HEK293 (cell line): Measurements from ENCODE around the gene IL36B.

Source experiments
- CTCF ChIA-PET: fragments of 350-600 bp; formaldehyde crosslinking; extraction: SDS; loops from one replicate; lab custom pipeline; 2021; ENCODE audit warnings: antibody characterized with exemption; lab: Yijun Ruan, JAX
- POLR2A ChIA-PET: fragments of 300-600 bp; formaldehyde crosslinking; extraction: SDS; loops from one replicate; lab custom pipeline; 2020; ENCODE audit warnings: antibody characterized with exemption, inconsistent platforms; lab: Yijun Ruan, JAX
- H3K27ac ChIP-seq: fragments of 200-500 bp; sonication (Bioruptor generic); 2 replicates; pipeline ENCODE4 v1.5.1; 2014; ENCODE audit warnings: low read depth, low read length, control low read depth, inconsistent platforms; ENCODE audit errors: extremely low read depth
- H3K36me3 ChIP-seq, 2 experiments: fragments of 200-500 bp in 1 of 2; sonication (Bioruptor generic) in 1 of 2; 1 replicate in 1 of 2; 2 replicates in 1 of 2; pipeline ENCODE4 v1.5.1; 2014 to 2017; ENCODE audit warnings: inconsistent platforms in 2 of 2, low read length in 2 of 2; ENCODE audit not compliant: control insufficient read depth in 2 of 2, insufficient read depth in 1 of 2
- H3K4me1 ChIP-seq: fragments of 200-500 bp; sonication (Bioruptor generic); 2 replicates; pipeline ENCODE4 v1.5.1; 2014; ENCODE audit warnings: mild to moderate bottlenecking, low read length, inconsistent platforms; ENCODE audit not compliant: control insufficient read depth, insufficient read depth
- H3K4me3 ChIP-seq: 2 replicates; pipeline ENCODE4 v1.5.1; 2011; ENCODE audit warnings: low read depth, mild to moderate bottlenecking, control low read depth, low read length, moderate library complexity
- H3K9me3 ChIP-seq: fragments of 200-500 bp; sonication (Bioruptor generic); 2 replicates; pipeline ENCODE4 v1.5.1; 2014; ENCODE audit warnings: low read depth, low read length, inconsistent platforms; ENCODE audit not compliant: control insufficient read depth, insufficient read depth
- ATF2 ChIP-seq: fragments of 450-650 bp; formaldehyde crosslinking; IDR thresholded peaks from 2 replicates; pipeline ENCODE4 v1.5.1; 2016; ENCODE audit warnings: missing biosample characterization, missing genetic modification characterization, low read depth
- BCL11A ChIP-seq: fragments of 450-650 bp; formaldehyde crosslinking; IDR thresholded peaks from 2 replicates; pipeline ENCODE4 v1.5.1; 2016; ENCODE audit warnings: low read depth, missing biosample characterization, missing genetic modification characterization
- GLI2 ChIP-seq: fragments of 450-650 bp; formaldehyde crosslinking; IDR thresholded peaks from 2 replicates; pipeline ENCODE4; 2017; ENCODE audit warnings: missing biosample characterization, missing genetic modification characterization, low read depth, borderline replicate concordance
- KLF7 ChIP-seq: fragments of 450-650 bp; formaldehyde crosslinking; IDR thresholded peaks from 2 replicates; pipeline ENCODE4 v1.5.1; 2016; ENCODE audit warnings: missing biosample characterization, missing genetic modification characterization, borderline replicate concordance
- ZBTB11 ChIP-seq: fragments of 450-650 bp; formaldehyde crosslinking; conservative IDR thresholded peaks from 2 replicates; pipeline ENCODE4 v1.5.1; 2016; ENCODE audit warnings: low read depth, missing biosample characterization, missing genetic modification characterization
- ZBTB21 ChIP-seq: fragments of 450-650 bp; formaldehyde crosslinking; IDR thresholded peaks from 2 replicates; pipeline ENCODE4 v1.5.1; 2017; ENCODE audit warnings: missing biosample characterization, missing genetic modification characterization
- ZFP69B ChIP-seq: fragments of 450-650 bp; formaldehyde crosslinking; IDR thresholded peaks from 2 replicates; pipeline ENCODE4 v1.5.1; 2016; ENCODE audit warnings: missing biosample characterization, missing genetic modification characterization
- ZNF114 ChIP-seq: fragments of 450-650 bp; formaldehyde crosslinking; IDR thresholded peaks from 2 replicates; pipeline ENCODE4 v1.5.0; 2017; ENCODE audit warnings: missing biosample characterization, missing genetic modification characterization
- ZNF157 ChIP-seq: fragments of 450-650 bp; formaldehyde crosslinking; IDR thresholded peaks from 2 replicates; pipeline ENCODE4 v1.5.1; 2016; ENCODE audit warnings: missing biosample characterization, missing genetic modification characterization
- ZNF169 ChIP-seq: fragments of 450-650 bp; formaldehyde crosslinking; IDR thresholded peaks from 2 replicates; pipeline ENCODE4 v1.5.1; 2016; ENCODE audit warnings: missing biosample characterization, missing genetic modification characterization
- ZNF341 ChIP-seq: fragments of 450-650 bp; formaldehyde crosslinking; IDR thresholded peaks from 2 replicates; pipeline ENCODE4; 2016; ENCODE audit warnings: low read depth, missing biosample characterization, missing genetic modification characterization
- ZNF391 ChIP-seq: fragments of 450-650 bp; formaldehyde crosslinking; IDR thresholded peaks from 2 replicates; pipeline ENCODE4 v1.5.1; 2016; ENCODE audit warnings: low read depth, missing biosample characterization, missing genetic modification characterization, borderline replicate concordance
- ZNF488 ChIP-seq: fragments of 450-650 bp; formaldehyde crosslinking; IDR thresholded peaks from 2 replicates; pipeline ENCODE4 v1.5.1; 2016; ENCODE audit warnings: missing biosample characterization, missing genetic modification characterization
- ZNF514 ChIP-seq: fragments of 450-650 bp; formaldehyde crosslinking; IDR thresholded peaks from 2 replicates; pipeline ENCODE4 v1.5.1; 2016; ENCODE audit warnings: missing biosample characterization, missing genetic modification characterization
- ZNF521 ChIP-seq: fragments of 450-650 bp; formaldehyde crosslinking; IDR thresholded peaks from 2 replicates; pipeline ENCODE4 v1.5.1; 2017; ENCODE audit warnings: missing biosample characterization, mild to moderate bottlenecking, missing genetic modification characterization
- ZNF645 ChIP-seq: fragments of 450-650 bp; formaldehyde crosslinking; IDR thresholded peaks from 2 replicates; pipeline ENCODE4; 2016; ENCODE audit warnings: missing biosample characterization, missing genetic modification characterization
- ZNF843 ChIP-seq: fragments of 450-650 bp; formaldehyde crosslinking; IDR thresholded peaks from 2 replicates; pipeline ENCODE4 v1.5.1; 2016; ENCODE audit warnings: missing biosample characterization, missing genetic modification characterization

The IL36B gene

GRCh38 chr2:113034016-113034415, 18.7 kb downstream of the IL36B start:
- TF ChIP-seq ZBTB11 (tag by site-specific recombination) (no peak), ZFP69B (tag by site-specific recombination) (no peak), ZNF521 (tag by site-specific recombination) (no peak), GLI2 (tag by site-specific recombination) (no peak), ZNF488 (tag by site-specific recombination) (no peak), ZNF514 (tag by site-specific recombination) (no peak), ZNF169 (tag by site-specific recombination) (no peak), ZNF391 (tag by site-specific recombination) (no peak), ZNF645 (tag by site-specific recombination) (no peak), ZNF114 (tag by site-specific recombination) (no peak), ATF2 (tag by site-specific recombination) (no peak), ZNF157 (tag by site-specific recombination) (no peak), ZNF341 (tag by site-specific recombination) (no peak), ZBTB21 (no peak), BCL11A (no peak), ZNF843 (no peak)
- TF ChIP-seq, all 188 proteins: peak for 0
- H3K27ac ChIP-seq = no peak overlapping the region
- no peaks in the 10 kb centered on the region for H3K36me3 ChIP-seq
- H3K9me3 ChIP-seq = no peaks in the 10 kb centered on the region
- CTCF ChIA-PET = no interaction called here
- H3K4me3 ChIP-seq = no peak overlapping the region
- POLR2A ChIA-PET = no interaction called here
- no peaks in the 10 kb centered on the region for H3K4me1 ChIP-seq

GRCh38 chr2:113032737-113033136, 19.9 kb downstream of the IL36B start:
- H3K9me3 ChIP-seq = no peaks in the 10 kb centered on the region
- no peaks in the 10 kb centered on the region for H3K36me3 ChIP-seq
- TF ChIP-seq KLF7 (tag by site-specific recombination) = no peak
- ChIA-PET POLR2A (no interaction called here), CTCF (no interaction called here)
- H3K4me3 ChIP-seq = no peak overlapping the region
- no peak overlapping the region for H3K27ac ChIP-seq
- no peaks in the 10 kb centered on the region for H3K4me1 ChIP-seq
